Vagina (tissue), 2 donors: ENCODE results near the gene SORCS2. TPM values are rescaled to one million over a fixed set of nuclear protein-coding genes. Genes with fewer than 3 reads are reported as not detected.

ENCODE experiments used
- DNase-seq, 2 donors: peaks; one replicate each; pipeline ENCODE4 v3.0.0-alpha.2; 2017; ENCODE audit errors: extremely low spot score in 2 of 2
- H3K27ac ChIP-seq: fragments of 200-600 bp; sonication (generic); one replicate; pipeline ENCODE4 v1.5.1; 2019
- H3K27me3 ChIP-seq: fragments of 200-600 bp; sonication (generic); one replicate; pipeline ENCODE4 v1.5.1; 2019
- H3K36me3 ChIP-seq, 2 donors: fragments of 200-600 bp; sonication (generic); one replicate each; pipeline ENCODE4 v1.5.1; 2017 to 2019
- H3K4me1 ChIP-seq: fragments of 200-600 bp; sonication (generic); one replicate; pipeline ENCODE4 v1.5.1; 2019
- H3K4me3 ChIP-seq, 2 donors: fragments of 200-600 bp; sonication (generic); 1 replicate in 1 of 2; 2 replicates in 1 of 2; pipeline ENCODE4 v1.5.1; 2016 to 2019
- H3K9me3 ChIP-seq: fragments of 200-600 bp; sonication (generic); one replicate; pipeline ENCODE4 v1.5.1; 2019
- CTCF ChIP-seq, 3 experiments: fragments of 450-650 bp in 2 of 3; fragments of 200-600 bp in 1 of 3; sonication (generic) in 1 of 3; IDR thresholded peaks; one replicate each; pipeline ENCODE4 v1.5.1; 2017 to 2019; ENCODE audit warnings: antibody characterized with exemption in 3 of 3, mild to moderate bottlenecking in 2 of 3, moderate library complexity in 2 of 3
- POLR2A ChIP-seq, 2 donors: fragments of 450-650 bp; IDR thresholded peaks; one replicate each; pipeline ENCODE4 v1.6.1; 2017; ENCODE audit warnings: antibody characterized with exemption in 2 of 2, mild to moderate bottlenecking in 2 of 2, moderate library complexity in 2 of 2
- POLR2AphosphoS5 ChIP-seq, 2 donors: sonication (generic); formaldehyde crosslinking; IDR thresholded peaks; one replicate each; pipeline ENCODE4 v1.9.0; 2017; ENCODE audit warnings: antibody characterized with exemption in 2 of 2, mild to moderate bottlenecking in 2 of 2, low read depth in 1 of 2; ENCODE audit not compliant: insufficient read depth in 1 of 2
- intact Hi-C: fragments of 100-400 bp; cut with DNase I; formaldehyde crosslinking; loops from one replicate; pipeline ENCODE4 v1.15.1; 2023
- total RNA-seq: library from RNA; depleted of rRNA; stranded (reverse); fragments of >200 nt; gene quantifications from one replicate; pipeline ENCODE4 v1.2.3, GENCODE V29; 2016

Gene SORCS2
- total RNA-seq, 1 donor from 2014 or later, result 5.4 TPM

DNA sequence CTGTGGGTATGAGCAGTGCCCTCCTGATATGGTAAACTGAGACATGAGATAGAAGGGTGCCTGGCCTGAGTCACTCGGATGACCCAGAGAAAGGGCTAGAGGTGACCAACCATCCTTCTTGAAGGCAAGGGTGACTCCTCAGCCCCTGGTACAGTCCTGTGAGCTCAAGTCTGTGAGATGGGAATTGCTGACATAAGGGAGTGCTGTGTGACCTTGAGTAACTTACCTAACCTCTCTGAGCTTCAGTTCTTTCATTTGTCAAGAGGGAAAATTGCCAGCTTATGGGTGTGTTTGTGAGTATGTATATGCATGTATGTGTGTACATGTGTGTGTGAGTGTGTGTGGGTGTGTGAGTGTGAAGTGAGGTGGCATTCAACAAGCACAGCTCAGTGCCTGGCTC, 452.8 kb downstream of the SORCS2 start:
- H3K4me1 ChIP-seq, result peaks cover 8% of the 10 kb centered on the region
- DNase-seq, result no peak
- intact Hi-C loops, result no loop called here
- H3K27ac ChIP-seq, result no peak overlapping the region
- H3K27me3 ChIP-seq, result no peaks in the 10 kb centered on the region
- no peaks in the 10 kb centered on the region for H3K9me3 ChIP-seq
- no peaks in the 10 kb centered on the region for H3K36me3 ChIP-seq
- TF ChIP-seq CTCF (IDR thresholded peaks at IDR 0.05) (no peak), POLR2A (IDR thresholded peaks at IDR 0.05) (no peak), POLR2AphosphoS5 (IDR thresholded peaks at IDR 0.05; ENCODE audit: insufficient read depth in 1 of 2, low read depth in 1 of 2) (no peak)
- H3K4me3 ChIP-seq, result no peak overlapping the region

DNA sequence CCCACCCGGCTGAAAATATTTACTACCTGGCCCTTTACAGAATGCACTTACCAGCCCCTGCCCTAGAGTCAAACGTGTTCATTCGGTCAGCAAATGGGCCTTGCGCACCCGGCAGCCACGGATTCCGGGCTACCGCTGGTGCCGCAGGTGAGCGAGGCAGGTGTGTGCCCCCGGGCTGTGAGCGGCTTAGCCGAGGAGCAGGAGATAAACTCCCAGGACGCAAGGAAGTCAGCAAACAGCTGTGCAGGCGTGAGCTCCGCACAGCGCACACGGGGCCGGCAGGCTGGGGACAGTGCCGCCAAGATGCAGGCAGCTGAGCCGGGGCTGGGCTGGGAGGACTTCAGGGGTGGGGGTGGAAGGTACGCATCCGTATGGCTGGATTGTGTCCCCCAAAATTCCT, 453.6 kb downstream of the SORCS2 start:
- peaks cover 16% of the 10 kb centered on the region for H3K4me1 ChIP-seq
- no peak overlapping the region for H3K27ac ChIP-seq
- no peak for DNase-seq
- no peaks in the 10 kb centered on the region for H3K36me3 ChIP-seq
- intact Hi-C loops, result no loop called here
- H3K9me3 ChIP-seq, result no peaks in the 10 kb centered on the region
- no peaks in the 10 kb centered on the region for H3K27me3 ChIP-seq
- H3K4me3 ChIP-seq, result no peak overlapping the region
- TF ChIP-seq CTCF (IDR thresholded peaks at IDR 0.05), result no peak
- no peak for TF ChIP-seq POLR2AphosphoS5 (IDR thresholded peaks at IDR 0.05; ENCODE audit: insufficient read depth in 1 of 2, low read depth in 1 of 2)
- TF ChIP-seq POLR2A (IDR thresholded peaks at IDR 0.05), result no peak

DNA sequence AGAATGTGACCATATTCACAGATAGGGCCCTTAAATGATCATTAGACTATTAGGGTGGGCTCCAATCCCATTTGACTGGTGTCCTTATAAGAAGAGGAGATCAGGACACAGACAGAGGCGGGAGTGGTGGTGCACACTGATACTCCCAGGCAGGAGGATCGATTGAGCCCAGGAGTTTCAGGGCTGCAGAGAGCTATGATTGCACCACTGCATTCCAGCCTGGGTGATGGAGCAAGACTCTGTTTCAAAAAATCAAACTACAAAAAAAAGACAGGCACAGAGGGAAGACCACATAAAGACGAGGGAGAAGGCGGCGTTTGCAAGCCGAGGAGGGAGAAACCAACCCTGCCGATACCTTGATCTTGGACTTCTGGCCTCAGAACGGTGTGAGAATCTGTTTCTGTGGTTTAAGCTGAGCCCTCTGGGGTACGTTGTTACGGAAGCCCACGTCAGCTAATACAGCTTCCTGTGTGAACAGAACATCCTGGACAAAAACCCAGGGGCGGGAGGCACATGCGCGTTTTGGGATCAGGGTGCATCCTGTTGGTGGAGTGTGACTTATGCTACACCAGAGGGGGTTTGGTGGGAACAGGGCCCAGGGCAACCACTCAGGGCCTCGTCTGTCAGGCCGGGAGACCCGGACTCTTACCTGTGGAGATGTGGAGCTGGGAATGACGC, 454.2 kb downstream of the SORCS2 start:
- H3K27me3 ChIP-seq, result no peaks in the 10 kb centered on the region
- H3K27ac ChIP-seq, result no peak overlapping the region
- H3K36me3 ChIP-seq, result no peaks in the 10 kb centered on the region
- intact Hi-C loops, result no loop called here
- no peak overlapping the region for H3K4me3 ChIP-seq
- no peak for DNase-seq
- peaks cover 22% of the 10 kb centered on the region for H3K4me1 ChIP-seq
- H3K9me3 ChIP-seq, result no peaks in the 10 kb centered on the region
- no peak for TF ChIP-seq POLR2AphosphoS5 (IDR thresholded peaks at IDR 0.05; ENCODE audit: insufficient read depth in 1 of 2, low read depth in 1 of 2)
- no peak for TF ChIP-seq CTCF (IDR thresholded peaks at IDR 0.05)
- TF ChIP-seq POLR2A (IDR thresholded peaks at IDR 0.05), result no peak

- H3K4me3 ChIP-seq, result no peak overlapping the region
- intact Hi-C loops, result no loop called here
- H3K36me3 ChIP-seq, result no peaks in the 10 kb centered on the region
- TF ChIP-seq POLR2AphosphoS5 (IDR thresholded peaks at IDR 0.05; ENCODE audit: insufficient read depth in 1 of 2, low read depth in 1 of 2), result no peak
- no peaks in the 10 kb centered on the region for H3K9me3 ChIP-seq
- DNase-seq, result no peak
- peaks cover 28% of the 10 kb centered on the region for H3K4me1 ChIP-seq
- no peak overlapping the region for H3K27ac ChIP-seq
- H3K27me3 ChIP-seq, result no peaks in the 10 kb centered on the region
Observed at GRCh38 chr4:7647186-7647585, 454.8 kb downstream of the SORCS2 start.

GRCh38 chr4:7647600-7648543, 455.5 kb downstream of the SORCS2 start:
- Histone ChIP-seq H3K36me3 (no peaks in the 10 kb centered on the region), H3K27ac (no peak overlapping the region), H3K27me3 (no peaks in the 10 kb centered on the region), H3K9me3 (no peaks in the 10 kb centered on the region), H3K4me1 (peaks cover 35% of the 10 kb centered on the region), H3K4me3 (no peak overlapping the region)
- intact Hi-C loops, result no loop called here
- no peak for TF ChIP-seq POLR2AphosphoS5 (IDR thresholded peaks at IDR 0.05; ENCODE audit: insufficient read depth in 1 of 2, low read depth in 1 of 2)
- no peak for TF ChIP-seq CTCF (IDR thresholded peaks at IDR 0.05)
- no peak for TF ChIP-seq POLR2A (IDR thresholded peaks at IDR 0.05)
- DNase-seq, result no peak
